Brain pericyte (primary cell): ENCODE measurements around the gene KCNIP3.
"Not testable (repeated sequence)": the region's sequence is repeated elsewhere in the genome, so short reads cannot be mapped to it uniquely, and the experiment has no call there.

Source experiments
- DNase-seq: peaks from one replicate; pipeline ENCODE4 v3.0.0-alpha.2; 2012; ENCODE audit warnings: low read depth, low spot score

KCNIP3 gene

DNA sequence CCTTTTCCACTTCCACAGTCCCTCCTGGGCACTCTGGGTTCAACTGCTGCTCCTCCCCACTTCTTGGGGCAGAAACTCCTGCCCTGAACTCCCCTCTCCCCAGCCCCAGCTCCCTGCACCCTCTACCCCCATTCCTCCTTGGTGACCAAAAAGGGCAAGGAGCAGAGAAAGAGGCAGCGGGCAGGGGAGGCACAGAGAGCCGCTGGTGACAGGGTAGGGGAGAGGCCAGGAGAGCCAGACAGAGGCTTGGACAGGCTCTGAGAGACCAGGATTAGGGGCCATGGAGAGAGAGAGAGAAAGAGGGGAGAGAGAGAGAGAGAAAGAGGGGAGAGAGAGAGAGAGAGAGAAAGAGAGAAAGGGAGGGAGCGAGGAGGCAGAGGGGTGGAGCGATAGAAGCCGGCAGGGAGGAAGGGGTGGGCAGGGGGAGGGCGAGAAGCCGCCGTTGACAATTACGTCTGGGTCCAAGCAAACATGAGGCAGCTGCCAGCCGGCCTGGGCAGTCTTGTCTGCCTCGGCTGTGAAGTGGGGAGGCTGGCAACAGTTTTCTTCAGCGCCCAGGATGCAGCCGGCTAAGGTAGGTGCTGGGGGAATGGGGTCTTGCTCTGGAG, at the start of gene KCNIP3:
Gene KCNIP3 (plus strand): TSS at position 468 of the 608 bp plus-strand sequence. CDS start 92 bp downstream, at position 560.
- DNase-seq: no peak

DNA sequence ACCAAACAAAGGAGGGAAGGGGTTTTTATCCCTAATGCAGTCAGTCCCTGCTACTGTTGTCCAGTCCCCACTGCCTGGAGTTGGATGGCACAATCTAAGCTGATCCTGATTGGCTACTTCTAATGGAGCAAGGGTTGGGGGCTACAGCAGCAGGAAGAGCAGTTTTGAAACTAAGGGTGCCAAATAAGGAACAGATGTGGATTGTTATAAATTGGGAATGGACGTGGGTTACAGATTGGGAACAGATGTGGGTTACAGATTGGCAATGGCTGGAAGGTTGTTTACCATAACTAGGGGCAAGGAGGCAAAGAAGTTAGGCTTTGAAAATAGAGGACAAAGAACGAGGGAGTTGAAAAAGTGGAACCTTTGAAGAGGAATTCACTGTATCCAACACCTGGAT, 38.9 kb upstream of the KCNIP3 start:
- no peak for DNase-seq

DNA sequence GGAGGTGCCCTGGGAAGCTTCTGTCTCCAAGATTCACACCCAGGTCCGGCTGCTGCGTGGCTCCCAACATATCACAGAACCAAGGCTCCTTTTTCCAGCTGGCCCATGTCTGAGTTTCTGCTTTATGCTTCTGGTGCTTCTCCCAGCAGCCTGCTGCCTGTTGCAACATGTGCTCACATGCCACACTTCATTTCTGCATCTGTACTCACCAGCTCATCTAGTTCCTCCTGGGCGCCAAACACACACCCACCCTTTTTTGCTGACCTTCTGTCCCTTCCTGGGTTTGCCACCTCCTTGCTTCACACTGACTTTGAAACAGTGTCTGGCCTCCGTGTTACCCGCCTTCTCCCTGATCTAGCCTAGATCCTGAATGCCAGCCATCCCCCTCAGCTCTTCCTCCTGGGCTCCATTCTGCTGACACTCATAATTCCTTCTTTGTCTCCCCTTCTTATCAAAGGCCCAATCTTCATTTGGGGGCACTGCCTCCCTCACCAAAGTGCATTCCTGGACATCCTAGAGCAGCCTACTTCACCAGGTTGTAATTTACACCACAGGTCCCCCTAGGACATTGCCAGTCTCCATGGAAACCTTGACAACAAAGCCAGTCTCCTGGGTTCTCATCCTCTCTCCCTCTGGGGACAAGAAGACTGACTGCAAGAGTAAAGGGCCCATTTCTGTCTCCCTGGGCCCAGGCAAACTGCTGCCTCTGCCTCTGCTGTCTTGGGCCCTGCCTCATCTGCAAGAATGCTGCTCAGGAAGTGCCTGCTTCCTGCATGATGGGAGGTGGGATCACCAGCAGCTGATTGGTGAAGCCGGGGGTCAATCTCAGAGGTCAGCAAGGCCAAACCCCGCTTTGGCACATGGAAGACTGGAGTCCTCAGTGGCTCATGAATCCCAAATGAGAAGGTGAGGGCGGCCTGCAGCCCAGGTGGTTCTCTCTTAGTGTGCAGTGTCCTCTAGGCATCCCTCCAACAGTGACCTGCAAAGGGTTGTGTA, 36.8 kb upstream of the KCNIP3 start:
- no peak for DNase-seq

DNA sequence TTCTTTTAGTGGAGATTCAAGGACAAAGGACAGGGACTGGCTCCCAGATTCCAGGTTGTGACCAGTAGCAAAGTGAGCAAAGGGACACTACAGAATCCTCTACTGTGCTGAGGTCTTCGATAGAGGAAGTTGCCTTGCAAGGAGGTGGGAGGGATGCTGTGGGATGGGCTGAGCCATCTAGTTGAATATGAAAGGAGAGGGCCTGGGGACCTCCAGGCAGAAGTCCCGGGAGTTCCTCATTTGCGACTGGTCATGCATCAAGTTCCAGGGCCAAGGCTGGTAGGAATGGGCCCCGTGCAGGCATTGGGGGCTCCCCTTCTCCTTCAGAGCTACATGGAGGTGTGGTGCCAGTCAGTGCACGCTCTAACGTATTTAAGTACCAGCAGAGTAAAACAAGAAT, 35.5 kb upstream of the KCNIP3 start:
- DNase-seq: no peak

DNA sequence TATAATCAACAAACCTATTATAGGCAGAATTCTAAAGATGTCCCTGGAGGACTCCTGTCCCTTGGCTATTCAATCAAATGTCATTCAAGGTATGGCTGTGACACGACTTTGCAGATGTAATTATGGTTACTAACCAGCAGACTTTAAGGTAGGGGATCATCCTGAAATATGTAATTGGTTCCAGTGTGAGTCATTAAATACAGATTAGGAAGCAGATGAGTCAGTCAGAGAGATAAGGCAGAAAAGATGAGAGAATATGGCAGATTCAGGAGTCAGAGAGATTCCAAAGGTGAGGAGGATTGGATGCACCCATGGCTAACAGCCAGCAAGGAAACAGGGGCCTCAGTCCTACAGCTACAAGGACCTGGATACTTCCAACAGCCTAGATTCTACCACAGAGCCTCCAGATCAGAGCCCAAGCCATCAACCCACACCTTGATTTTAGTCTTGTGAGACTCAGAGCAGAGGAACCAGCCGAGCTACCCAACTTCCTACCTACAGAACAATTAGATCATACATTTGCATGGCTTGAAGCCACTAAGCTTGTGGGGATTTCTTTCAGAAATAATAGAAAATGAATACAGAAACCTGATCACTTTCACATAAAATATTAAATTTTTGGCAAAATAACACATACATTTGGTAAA, 34.1 kb upstream of the KCNIP3 start:
- no peak for DNase-seq

DNA sequence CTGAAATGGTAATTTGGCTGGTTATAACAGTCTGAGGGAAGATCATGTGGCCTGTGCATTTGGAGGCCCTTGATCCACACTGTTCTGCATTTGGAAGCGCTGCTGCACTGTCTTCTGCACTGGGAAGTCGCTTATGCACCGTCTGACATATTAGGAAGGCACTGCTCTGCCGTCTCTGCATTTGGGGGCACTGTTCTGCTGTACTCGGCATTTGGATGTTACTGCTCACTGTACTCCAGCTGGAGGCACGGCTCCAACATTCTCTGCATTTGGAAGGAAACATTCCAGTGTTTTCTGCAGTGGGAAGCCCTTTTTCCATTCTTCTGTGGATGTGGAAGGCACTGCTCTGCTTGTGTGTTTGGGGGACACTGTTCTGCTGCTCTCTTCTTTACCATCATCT, 32.5 kb upstream of the KCNIP3 start:
- no peak for DNase-seq

DNA sequence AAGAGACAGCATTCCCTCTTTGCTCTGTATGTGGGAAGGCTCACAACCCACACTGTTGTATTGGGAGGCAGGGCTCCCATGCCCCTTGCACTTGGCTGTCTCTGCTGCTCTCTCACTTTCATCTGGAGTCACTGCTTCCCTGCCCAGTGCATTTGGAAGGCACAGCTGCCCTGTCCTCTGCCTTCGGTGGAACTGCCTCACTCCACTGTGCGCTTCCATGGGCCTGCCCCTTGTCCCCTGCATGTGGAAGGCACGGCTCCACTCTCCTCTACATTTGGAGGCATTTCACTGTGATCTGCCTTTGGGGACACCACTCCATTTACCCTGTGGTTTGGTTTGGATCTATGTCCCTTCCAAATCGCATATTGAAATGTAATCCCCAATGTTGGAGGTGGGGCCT, 32.0 kb upstream of the KCNIP3 start:
- no peak for DNase-seq

DNA sequence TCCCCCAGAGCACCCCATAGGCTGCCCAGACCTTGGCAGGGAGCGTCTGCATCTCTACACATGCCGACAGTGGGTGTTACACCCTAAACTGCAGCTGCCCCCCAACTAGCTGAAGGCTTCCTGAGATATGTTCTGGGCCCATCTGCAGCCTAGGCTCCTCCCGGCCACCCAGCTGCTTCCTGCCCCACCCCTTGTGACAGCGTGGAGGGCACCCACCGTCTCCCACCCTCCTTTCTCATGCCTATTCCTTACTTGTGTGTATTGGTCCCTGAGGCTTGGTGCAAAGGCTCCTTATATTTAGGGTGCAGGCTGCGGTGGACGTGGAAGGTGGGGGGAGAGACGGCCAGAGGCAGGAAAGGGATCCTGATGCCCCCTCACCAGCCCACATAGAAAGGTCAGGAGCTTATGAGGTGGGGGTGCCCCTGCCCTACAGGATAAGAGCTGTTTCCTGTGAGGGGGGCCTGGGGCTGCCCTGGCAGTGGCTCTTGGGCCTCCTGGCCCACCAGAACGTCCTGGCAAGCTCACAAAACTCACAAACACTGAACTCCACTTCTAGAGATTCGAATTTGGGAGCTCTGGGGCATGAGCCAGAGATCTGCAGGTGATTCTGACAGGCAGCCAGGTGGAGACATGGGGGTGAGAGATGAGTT, 30.2 kb upstream of the KCNIP3 start:
- DNase-seq: no peak

DNA sequence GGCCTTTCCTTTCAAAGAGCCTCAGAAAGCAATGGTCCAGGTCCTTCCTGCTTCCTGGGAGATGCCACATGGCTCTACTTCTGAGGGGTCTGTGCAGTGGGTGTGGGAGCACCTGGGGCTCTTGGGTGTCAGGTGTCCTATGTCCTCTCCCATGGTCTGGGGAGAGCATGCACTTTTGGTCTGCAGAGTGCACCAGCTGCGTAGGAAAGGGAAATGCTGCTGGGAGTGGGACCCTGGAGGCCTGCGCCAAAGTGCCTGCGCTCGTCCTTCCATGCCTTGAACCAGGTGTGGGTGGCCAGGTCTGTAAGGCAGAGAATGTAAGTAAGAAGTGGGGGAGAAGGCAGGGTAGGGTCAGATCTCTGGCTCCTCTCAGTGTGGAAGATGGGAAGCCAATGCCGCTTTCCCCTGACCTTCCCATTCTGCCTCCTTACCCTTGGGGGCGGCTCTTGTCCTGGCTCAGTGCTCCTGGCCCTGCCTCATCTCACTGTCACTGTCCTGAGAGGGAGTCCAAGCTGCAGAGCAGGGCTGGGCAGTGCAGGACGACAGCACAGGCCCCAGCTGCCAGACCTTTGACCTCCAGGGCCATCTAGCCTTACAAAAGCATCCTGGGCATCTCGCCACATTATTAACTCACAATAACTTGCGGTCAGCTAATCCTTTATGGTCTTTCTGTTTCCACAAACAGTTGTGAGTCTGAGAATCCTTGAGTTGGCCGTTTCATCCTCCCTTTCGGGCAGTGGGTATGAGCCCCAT, 29.5 kb upstream of the KCNIP3 start:
- DNase-seq: no peak

DNA sequence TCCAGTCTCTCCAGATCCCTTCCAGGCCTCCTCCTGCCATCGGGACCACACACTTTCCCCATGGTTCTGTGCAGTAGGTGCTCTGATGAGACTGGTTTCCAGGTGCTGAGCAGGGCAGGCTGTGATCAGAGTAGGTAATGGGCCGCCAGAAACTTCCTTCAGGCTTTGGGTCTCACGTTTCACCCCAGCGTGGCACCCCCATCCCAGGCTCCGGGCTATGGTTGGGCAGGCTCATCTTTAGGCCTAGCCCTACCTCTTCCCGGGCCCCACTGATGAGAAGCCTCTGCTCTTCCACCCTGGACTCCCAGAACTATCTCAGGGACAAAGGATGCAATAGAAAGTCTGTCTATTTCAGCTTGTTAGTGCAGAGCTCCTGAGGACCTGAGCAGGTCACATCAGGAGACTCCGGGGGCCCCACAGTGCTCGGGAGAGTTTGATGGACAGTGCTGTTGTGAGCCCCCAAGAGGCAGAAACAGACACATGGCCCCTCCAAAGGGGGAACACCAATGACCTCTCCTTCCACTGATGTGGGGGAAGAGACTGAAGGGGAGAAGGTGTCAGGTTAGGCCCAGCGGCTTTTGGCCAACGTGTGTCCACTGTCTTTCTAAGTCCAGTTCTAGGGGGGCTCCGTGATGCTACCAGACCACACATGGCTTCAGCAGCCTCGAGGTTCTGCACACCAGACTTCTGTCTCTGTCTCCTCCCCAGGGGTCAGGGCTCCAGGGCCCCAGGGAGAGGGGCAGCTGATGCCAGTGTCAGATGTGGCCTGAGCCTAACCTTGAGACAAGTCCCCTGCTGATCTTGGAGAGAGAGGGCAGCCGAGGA, 28.7 kb upstream of the KCNIP3 start:
- no peak for DNase-seq

DNA sequence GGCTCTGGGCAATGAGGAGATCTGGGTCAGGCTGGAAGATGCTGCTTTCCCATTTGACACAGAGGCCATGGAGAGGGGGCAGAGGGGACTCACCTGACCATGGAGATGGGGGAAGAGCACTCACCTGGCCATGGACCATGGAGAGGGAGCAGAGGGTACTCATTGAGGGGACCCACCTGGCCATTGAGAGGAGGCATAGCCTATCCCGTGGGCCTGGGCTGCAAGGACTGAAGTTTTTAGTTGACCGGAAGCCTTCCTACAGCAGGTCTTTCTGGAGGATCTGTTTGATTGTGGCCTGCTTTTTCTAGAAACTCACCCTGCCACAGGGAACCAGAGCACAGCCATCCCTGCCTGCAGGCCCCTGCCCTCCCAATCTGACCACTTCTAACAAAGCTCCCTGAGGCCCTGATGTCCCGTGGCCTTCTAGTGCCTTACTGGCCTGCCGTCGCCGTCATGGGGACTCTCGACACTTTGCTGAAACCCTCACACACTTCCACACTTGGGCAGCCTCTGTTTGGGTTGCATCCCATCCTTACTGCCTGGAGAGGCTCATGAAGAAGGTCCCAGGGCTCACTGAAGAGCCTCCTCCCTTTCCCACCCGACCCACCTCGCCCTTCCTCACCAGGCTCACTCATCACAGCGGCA, 28.0 kb upstream of the KCNIP3 start:
- DNase-seq: no peak

DNA sequence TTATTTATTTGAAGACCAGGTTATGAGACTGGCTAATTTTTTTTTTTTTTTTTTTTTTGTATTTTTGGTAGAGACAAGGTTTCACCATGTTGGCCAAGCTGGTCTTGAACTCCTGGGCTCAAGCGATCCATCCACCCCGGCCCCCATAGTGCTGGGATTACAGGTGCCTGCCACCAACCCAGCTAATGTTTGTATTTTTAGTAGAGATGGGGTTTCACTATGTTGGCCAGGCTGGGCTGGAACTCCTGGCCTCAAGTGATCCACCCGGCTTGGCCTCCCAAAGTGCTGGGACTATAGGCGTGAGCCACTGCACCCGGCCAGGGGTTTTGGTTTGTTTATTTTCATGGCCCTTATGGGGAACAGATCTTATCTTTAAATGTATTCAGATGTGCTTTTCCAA, 27.4 kb upstream of the KCNIP3 start:
- DNase-seq: not testable (repeated sequence)

DNA sequence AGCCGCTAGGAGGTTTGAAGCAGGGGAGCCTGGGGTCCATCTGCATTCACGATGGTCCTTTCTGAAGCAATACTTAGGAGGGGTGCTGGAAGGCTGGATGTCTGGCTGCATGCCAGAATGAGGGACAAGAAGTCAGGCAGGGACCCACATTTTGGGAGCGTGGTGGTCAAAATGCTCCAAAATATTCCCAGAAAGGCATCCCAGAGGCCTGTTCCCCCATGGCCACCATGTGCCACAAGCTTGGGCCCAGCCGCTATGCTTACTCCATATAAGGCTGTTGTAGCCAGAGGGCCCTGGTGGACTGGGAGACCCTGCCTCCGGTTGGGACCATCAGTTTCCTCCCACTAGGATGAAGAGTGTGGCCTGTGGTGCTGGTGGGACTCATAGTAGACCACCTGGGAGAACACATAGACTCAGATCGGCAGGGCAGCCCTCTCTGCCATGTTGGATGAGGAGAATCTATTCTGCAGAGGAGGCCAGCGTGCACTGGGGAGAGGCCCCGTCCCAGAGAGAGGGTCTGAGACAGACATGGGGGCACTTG, 26.5 kb upstream of the KCNIP3 start:
- no peak for DNase-seq

DNA sequence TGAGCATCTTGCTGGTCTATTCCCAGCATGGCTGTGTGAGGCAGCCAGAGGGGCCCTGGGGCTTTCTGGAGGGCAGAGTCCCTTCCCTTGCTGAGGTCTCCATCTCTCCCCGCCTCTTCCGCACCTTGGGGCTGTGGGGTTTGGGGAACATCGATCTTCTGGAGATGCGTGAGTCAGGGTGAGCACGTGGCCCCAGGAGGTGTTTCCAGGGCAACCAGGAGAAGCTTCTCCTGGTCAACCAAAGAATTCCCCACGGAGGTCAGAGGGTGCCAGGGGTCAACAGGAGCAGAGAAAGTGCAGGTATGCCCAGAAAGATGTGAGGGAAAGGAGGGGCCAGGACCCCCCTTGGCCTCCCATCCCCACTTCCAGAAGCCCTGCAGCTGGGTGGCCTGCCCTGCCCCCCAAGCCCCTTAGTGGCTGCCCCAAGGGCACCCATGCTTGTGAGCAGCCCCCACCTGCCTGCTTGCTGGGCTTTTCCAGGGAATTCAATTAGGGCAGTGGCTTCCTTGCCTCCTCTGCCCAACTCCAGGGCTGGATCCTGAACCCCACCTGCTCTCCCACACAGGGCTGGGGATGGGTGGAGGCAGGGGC, 25.7 kb upstream of the KCNIP3 start:
- DNase-seq: no peak

DNA sequence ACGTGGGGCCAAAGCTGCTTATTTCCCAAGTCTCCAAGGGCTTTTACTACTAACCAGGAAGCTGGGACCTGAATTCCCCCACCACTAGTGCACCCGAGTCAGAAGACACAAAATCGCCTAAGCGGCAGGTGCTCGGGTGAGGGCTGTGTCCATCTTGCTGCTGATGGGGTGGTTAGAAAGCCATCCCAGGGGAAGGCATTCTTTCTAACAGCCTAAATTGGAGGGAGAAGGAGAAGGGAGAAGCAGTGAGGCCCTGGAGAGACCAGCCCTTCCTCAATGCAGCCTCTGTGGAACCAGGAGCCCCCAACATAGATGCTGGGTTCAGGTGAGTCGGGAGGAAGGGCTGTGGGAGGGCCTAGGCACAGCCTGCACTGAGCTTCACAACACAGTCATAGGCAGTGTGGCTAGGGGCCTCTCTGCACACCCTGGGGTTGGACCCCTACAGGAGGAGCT, 24.8 kb upstream of the KCNIP3 start:
- no peak for DNase-seq

DNA sequence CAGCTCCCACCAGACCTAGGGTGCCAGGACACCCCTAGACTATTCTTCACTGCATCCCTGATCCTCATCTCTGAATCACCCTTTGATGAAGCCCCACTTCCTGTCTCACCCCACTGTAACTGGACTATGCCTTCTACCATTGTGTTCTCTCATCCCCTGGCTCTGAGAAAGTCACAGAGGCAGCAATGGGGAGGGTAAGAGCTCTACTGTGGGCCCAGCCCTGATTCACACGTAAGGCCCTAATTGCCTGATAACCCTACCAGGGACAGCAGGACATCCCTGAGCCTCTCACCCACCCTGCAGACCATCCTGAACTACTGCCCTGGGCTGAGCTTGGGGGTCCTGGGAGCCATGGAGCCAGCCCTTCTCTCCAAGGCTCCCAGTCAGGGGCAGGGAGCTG, 24.4 kb upstream of the KCNIP3 start:
- no peak for DNase-seq

DNA sequence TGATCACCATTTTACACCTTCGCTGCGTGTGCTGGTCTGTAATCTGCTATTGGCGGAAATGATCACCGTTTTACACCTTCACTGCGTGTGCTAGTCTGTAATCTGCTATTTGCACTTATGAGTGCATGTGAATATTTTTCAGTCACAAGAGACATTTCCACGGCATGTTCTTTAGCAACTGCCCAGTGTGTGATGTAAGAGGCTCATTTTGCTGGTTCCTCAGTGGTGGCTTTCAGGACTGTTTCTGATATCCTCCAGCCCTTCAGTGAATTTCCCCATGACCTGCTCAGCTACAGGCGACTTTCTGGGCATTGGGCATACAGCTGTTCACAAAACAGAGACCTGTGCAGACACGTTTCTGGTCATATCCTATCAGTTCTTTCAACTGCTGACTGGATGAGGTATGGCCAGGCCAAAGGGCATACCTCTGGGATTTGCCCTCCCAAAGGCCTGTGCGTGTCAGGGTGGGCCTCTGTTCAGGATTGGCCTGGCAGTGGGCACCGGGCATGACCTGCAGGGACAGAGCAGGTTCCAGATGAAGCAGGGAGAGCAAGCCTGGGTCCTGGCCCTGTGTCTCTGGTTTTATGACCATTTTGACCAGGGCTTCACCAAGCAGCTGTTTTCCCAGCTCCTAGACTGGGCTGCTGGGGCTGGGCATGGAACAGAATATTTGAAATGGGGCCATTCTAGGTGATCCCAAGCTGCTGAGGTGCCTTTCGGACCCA, 23.4 kb upstream of the KCNIP3 start:
- no peak for DNase-seq
